ENCODE measurements around the gene DGKI.

DNA sequence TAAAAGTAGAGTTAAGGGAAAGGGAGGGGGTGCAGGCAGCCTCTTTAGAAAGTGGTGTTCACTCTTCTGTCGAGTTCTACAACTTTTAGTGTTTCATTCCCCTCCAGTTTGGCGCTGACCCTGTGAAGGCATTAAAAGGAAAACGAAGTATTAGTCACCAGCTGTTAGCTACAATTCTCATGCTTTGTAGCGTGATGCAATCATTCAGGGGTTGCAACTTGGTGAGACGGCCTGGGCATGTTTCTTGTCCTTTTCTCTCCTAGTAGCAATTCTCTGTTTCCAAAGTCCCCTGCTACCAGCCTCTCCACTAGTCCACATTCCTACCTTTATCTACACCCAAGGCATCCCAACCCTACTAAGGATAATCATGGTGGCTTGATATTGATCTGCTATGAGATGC, 33.7 kb upstream of the DGKI start:
- TF ChIP-seq, protein P1, sequence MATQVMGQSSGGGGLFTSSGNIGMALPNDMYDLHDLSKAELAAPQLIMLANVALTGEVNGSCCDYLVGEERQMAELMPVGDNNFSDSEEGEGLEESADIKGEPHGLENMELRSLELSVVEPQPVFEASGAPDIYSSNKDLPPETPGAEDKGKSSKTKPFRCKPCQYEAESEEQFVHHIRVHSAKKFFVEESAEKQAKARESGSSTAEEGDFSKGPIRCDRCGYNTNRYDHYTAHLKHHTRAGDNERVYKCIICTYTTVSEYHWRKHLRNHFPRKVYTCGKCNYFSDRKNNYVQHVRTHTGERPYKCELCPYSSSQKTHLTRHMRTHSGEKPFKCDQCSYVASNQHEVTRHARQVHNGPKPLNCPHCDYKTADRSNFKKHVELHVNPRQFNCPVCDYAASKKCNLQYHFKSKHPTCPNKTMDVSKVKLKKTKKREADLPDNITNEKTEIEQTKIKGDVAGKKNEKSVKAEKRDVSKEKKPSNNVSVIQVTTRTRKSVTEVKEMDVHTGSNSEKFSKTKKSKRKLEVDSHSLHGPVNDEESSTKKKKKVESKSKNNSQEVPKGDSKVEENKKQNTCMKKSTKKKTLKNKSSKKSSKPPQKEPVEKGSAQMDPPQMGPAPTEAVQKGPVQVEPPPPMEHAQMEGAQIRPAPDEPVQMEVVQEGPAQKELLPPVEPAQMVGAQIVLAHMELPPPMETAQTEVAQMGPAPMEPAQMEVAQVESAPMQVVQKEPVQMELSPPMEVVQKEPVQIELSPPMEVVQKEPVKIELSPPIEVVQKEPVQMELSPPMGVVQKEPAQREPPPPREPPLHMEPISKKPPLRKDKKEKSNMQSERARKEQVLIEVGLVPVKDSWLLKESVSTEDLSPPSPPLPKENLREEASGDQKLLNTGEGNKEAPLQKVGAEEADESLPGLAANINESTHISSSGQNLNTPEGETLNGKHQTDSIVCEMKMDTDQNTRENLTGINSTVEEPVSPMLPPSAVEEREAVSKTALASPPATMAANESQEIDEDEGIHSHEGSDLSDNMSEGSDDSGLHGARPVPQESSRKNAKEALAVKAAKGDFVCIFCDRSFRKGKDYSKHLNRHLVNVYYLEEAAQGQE (IDR thresholded peaks at IDR 0.05; ENCODE audit: unreplicated experiment): no peak
- TF ChIP-seq, protein P2, sequence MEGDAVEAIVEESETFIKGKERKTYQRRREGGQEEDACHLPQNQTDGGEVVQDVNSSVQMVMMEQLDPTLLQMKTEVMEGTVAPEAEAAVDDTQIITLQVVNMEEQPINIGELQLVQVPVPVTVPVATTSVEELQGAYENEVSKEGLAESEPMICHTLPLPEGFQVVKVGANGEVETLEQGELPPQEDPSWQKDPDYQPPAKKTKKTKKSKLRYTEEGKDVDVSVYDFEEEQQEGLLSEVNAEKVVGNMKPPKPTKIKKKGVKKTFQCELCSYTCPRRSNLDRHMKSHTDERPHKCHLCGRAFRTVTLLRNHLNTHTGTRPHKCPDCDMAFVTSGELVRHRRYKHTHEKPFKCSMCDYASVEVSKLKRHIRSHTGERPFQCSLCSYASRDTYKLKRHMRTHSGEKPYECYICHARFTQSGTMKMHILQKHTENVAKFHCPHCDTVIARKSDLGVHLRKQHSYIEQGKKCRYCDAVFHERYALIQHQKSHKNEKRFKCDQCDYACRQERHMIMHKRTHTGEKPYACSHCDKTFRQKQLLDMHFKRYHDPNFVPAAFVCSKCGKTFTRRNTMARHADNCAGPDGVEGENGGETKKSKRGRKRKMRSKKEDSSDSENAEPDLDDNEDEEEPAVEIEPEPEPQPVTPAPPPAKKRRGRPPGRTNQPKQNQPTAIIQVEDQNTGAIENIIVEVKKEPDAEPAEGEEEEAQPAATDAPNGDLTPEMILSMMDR (conservative IDR thresholded peaks at IDR 0.05; ENCODE audit: low read depth in 2 of 2): no peak
- TF ChIP-seq EZH2phosphoT487 (IDR thresholded peaks at IDR 0.05; ENCODE audit: unreplicated experiment) (no peak), POLR2AphosphoS5 (IDR thresholded peaks at IDR 0.05; ENCODE audit: low read depth) (no peak), EZH2 (IDR thresholded peaks at IDR 0.05; ENCODE audit: low read depth, unreplicated experiment) (no peak)

Measured in GM23338 (cell line).